Activated CD4-positive, alpha-beta T cell treated with anti-CD3 and anti-CD28 coated beads for 36 hours (primary cell): Measurements from ENCODE around the gene TRPM2. TPM values are rescaled to one million over a fixed set of nuclear protein-coding genes. Genes with fewer than 3 reads are reported as not detected.

Source experiments
- ATAC-seq: fragments of 200-7000 bp; cut with Tn5 transposase; one replicate; pipeline ENCODE4 v1.10.0; 2021; ENCODE audit warnings: mild to moderate bottlenecking, moderate library complexity
- CTCF ChIA-PET: fragments of 350-600 bp; sonication (Branson Sonifier 250); formaldehyde crosslinking; loops from one replicate; lab custom pipeline; 2021; ENCODE audit warnings: antibody characterized with exemption; lab: Charles Lee
- POLR2A ChIA-PET: fragments of 350-600 bp; sonication (Branson Sonifier 250); formaldehyde crosslinking; loops from one replicate; lab custom pipeline; 2021; ENCODE audit warnings: antibody characterized with exemption, inconsistent platforms; lab: Charles Lee
- DNase-seq: peaks from one replicate; pipeline ENCODE4 v3.0.0-alpha.2; 2020
- H3K27ac Mint-ChIP-seq: one replicate; pipeline ENCODE4 v1.8.0; 2021; ENCODE audit warnings: mixed read lengths
- H3K27me3 Mint-ChIP-seq: one replicate; pipeline ENCODE4 v1.8.0; 2021; ENCODE audit warnings: mixed read lengths
- H3K36me3 Mint-ChIP-seq: one replicate; pipeline ENCODE4 v1.8.0; 2021; ENCODE audit warnings: low read depth, mixed read lengths
- H3K4me1 Mint-ChIP-seq: one replicate; pipeline ENCODE4 v1.8.0; 2021; ENCODE audit warnings: mixed read lengths
- H3K4me3 Mint-ChIP-seq: one replicate; pipeline ENCODE4 v1.8.0; 2021; ENCODE audit warnings: mild to moderate bottlenecking, moderate library complexity, mixed read lengths
- H3K9me3 Mint-ChIP-seq: one replicate; pipeline ENCODE4 v1.8.0; 2021; ENCODE audit warnings: low read depth, mixed read lengths
- intact Hi-C, 2 experiments: fragments of 100-400 bp; cut with DNase I in 1 of 2; cut with micrococcal nuclease in 1 of 2; formaldehyde crosslinking; loops; one replicate each; pipeline versions ENCODE4 v1.14.2 to v1.15.1; 2022 to 2024; cut with DNase I, micrococcal nuclease
- total RNA-seq, 2 experiments: library from RNA; stranded (reverse); gene quantifications; one replicate each; pipeline ENCODE4 v1.2.3, GENCODE V29; 2021

Gene TRPM2
- total RNA-seq, 2 experiments from 2014 or later, result 1.5 to 1.7 TPM

DNA sequence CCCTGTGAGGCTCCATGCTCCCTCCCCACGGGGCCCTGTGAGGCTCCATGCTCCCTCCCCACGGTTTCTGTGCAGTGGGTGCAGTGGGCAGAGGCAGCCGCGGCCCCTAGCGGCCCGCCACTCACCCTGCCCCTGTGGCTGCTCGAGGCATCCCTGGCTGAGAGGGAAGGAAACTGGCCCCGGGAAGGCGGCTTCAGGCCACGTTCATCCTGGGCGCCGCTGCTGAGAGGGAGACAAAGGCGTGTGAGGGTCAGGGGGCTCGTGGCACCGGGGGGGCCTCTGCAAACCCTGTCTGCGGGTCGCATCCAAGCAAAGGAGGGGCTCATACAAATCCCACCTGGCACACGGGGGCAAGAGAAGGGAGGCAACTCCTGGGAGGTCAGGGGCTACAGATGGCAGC, 22.7 kb upstream of the TRPM2 start:
- H3K27me3 Mint-ChIP-seq, result no peaks in the 10 kb centered on the region
- POLR2A ChIA-PET, result interaction anchor here (1.2 kb wide), 1 partner anchor 23 kb away, joined by 3 read pairs; the partner anchor contains the start of gene TRPM2
- CTCF ChIA-PET, result no interaction called here

DNA sequence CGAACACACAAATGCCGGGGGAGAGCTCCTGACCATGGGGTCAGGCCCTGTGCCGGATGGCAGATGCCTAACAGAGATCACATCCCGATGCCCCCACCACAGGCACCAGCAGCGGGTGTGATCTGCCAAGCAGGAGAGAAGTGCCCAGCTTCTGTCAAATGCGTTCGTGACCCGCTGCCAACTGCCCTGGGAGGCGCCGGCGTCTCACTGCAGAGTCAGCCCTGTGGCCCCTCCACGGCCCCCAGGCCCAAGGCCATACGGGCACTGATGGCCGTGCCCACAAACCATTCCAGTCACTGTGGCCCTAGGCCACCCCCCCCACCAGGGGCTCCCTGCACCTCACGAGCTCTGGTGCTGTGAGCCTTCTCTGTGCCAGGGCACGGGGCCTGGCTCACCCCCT, 22.2 kb upstream of the TRPM2 start:
- Mint-ChIP-seq H3K4me3 (no peak overlapping the region), H3K4me1 (no peaks in the 10 kb centered on the region), H3K27ac (no peak overlapping the region), H3K36me3 (peaks cover 1% of the 10 kb centered on the region), H3K9me3 (no peaks in the 10 kb centered on the region), H3K27me3 (no peaks in the 10 kb centered on the region)
- ATAC-seq (no peak), DNase-seq (no peak)
- intact Hi-C loops, result loop anchor here in 1 of 2 experiments (10.0 kb wide), 1 partner anchor 1356 kb away; the partner anchor contains the start of gene PKNOX1
- ChIA-PET POLR2A (interaction anchor here (0.7 to 1.2 kb wide), 3 partner anchors 11 to 555 kb away, joined by 3 to 4 read pairs (median 3); partner anchors contain the start of gene TRPM2), CTCF (no interaction called here)

More for the DNA sequence above, 22.7 kb upstream of the TRPM2 start:
- intact Hi-C loops, result loop anchor here in 1 of 2 experiments (10.0 kb wide), 1 partner anchor 1356 kb away; the partner anchor contains the start of gene PKNOX1
- DNase-seq, result no peak
- Mint-ChIP-seq H3K4me1 (no peaks in the 10 kb centered on the region), H3K9me3 (no peaks in the 10 kb centered on the region), H3K27ac (no peak overlapping the region), H3K36me3 (no peaks in the 10 kb centered on the region), H3K4me3 (no peak overlapping the region)
- no peak for ATAC-seq

DNA sequence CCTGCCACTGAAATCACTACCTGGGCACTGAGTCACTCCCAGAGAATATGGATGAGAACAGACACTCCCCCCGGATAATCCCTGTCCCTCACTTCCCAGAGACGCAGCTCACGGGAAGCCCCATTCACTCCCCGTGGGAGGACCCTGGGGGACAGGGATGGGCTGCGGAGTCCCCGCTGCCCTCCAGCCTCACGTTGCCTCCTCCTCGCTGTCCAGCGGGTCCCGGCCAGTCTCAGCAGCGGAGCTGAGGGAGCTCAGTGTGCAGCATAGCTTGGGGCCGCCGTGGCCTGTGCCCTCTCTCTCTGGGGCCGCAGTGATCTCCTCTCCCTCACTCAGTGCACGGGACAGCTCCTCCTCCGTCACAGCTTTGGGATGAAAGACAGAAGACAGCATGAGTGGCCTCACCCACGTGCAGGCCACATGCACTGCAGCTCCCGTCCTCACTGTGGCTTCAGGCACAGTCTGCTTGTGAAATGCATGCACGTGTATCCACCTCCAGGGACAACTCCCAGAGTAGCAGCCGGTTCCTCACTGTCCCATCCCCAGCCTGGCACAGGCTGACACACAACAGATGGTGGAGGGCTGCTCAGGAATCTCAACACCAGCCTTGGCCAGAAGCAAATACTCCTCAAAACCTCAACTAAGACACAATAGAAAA, 21.6 kb upstream of the TRPM2 start:
- ChIA-PET CTCF (no interaction called here), POLR2A (interaction anchor here (0.7 to 1.2 kb wide), 3 partner anchors 12 to 554 kb away, joined by 3 to 4 read pairs (median 3); partner anchors contain the start of gene TRPM2)
- H3K36me3 Mint-ChIP-seq, result peaks cover 2% of the 10 kb centered on the region
- no peaks in the 10 kb centered on the region for H3K4me1 Mint-ChIP-seq
- no peaks in the 10 kb centered on the region for H3K9me3 Mint-ChIP-seq
- intact Hi-C loops, result loop anchor here in 1 of 2 experiments (10.0 kb wide), 1 partner anchor 1357 kb away; the partner anchor contains the start of gene PKNOX1
- DNase-seq (no peak), ATAC-seq (no peak)
- H3K27me3 Mint-ChIP-seq, result no peaks in the 10 kb centered on the region
- no peak overlapping the region for H3K4me3 Mint-ChIP-seq
- H3K27ac Mint-ChIP-seq, result no peak overlapping the region

DNA sequence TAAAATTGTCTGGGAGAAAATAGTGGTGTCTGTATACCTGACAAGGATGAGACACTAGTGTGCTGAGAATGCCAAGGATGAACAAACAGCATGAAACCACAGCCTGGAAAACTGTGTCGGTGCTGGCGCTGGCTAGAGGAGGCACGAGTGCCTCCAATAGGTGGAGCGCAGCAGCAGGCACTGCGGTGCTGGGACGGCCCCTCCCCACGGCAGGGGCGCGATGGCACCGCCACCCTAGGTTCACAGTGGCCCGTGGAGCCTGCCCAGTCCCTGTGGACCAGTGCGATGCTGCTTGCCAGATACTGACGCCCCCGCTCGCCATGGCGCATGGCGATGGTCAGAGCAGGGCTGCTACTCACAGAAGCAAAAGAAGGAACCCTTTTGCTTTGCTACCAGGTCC, 21.0 kb upstream of the TRPM2 start:
- DNase-seq, result no peak
- H3K27me3 Mint-ChIP-seq, result no peaks in the 10 kb centered on the region
- ChIA-PET CTCF (no interaction called here), POLR2A (no interaction called here)
- no peaks in the 10 kb centered on the region for H3K9me3 Mint-ChIP-seq
- peaks cover 2% of the 10 kb centered on the region for H3K36me3 Mint-ChIP-seq
- ATAC-seq, result no peak
- no peak overlapping the region for H3K4me3 Mint-ChIP-seq
- intact Hi-C loops, result loop anchor here in 1 of 2 experiments (10.0 kb wide), 1 partner anchor 1358 kb away; the partner anchor contains the start of gene PKNOX1
- no peak overlapping the region for H3K27ac Mint-ChIP-seq
- no peaks in the 10 kb centered on the region for H3K4me1 Mint-ChIP-seq

DNA sequence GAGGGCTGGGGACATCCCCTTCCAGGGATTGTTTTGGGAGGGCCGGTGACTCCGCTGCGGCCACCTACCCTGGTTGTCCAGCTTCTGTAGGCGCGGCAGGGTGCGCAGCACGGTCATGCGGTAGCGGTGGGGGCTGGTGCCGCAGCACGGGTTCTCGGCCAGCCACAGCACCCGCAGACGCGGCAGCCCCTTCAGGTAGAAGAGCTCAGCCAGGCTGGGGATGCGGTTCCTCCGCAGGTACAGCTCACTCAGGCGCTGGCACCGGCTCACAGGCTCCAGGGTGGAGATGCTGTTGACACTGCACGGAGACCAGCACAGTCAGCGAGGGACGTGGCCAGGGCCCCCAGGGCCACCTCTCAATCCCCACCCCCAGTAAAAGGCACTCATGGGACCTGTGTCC, 20.5 kb upstream of the TRPM2 start:
- DNase-seq (no peak), ATAC-seq (no peak)
- Mint-ChIP-seq H3K27me3 (no peaks in the 10 kb centered on the region), H3K4me3 (no peak overlapping the region), H3K27ac (no peak overlapping the region), H3K9me3 (no peaks in the 10 kb centered on the region), H3K36me3 (peaks cover 2% of the 10 kb centered on the region), H3K4me1 (peaks cover 3% of the 10 kb centered on the region)
- ChIA-PET POLR2A (no interaction called here), CTCF (interaction anchor here (0.7 kb wide), 1 partner anchor 457 kb away, joined by 3 read pairs; no protein-coding TSS in a partner anchor)
- intact Hi-C loops, result loop anchor here in 1 of 2 experiments (10.0 kb wide), 1 partner anchor 1358 kb away; the partner anchor contains the start of gene PKNOX1

DNA sequence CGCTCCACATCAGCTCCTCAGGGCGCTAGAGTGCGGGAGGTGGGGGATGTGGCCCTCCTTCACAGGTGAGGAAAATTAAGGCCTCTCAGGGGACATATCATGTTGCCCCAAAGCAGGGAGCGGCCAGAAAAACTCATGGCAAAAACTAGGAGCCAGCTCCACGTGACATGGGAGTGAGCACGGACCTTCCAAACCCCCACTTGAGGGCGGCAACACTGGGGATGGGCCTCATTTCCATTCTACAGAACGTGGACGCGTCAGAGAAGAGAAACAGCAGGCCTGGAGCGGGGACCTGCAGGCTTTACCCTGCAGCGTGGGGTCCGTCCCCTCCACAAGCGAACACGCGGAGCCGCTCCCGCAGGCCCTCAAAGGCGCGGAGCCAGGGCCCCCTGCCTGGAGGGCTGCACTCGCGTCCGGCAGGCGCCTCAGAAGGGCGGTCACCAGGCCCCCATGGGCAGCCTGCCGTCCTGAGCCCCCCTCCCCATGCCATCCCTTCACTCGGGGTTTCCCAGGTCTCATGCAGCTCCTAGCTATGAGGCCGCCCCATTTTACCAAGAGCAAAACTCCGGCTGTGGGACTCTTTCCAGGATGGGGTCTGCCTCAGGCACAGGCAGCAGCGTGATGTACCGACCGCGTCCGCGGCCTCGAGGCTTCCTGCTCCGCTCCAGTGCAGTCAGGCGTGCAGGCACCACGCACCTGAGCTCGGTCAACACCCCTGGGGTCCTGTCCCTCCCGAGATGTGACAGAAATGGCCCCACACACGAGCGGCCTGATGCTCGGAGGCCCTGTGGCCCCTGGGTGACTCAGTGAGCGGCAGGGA, 19.7 kb upstream of the TRPM2 start:
- CTCF ChIA-PET, result interaction anchor here (0.7 to 0.9 kb wide), 3 partner anchors 36 to 456 kb away, joined by 3 read pairs; no protein-coding TSS in a partner anchor
- peaks cover 2% of the 10 kb centered on the region for H3K36me3 Mint-ChIP-seq
- no peak overlapping the region for H3K4me3 Mint-ChIP-seq
- no peak for DNase-seq
- ATAC-seq, result no peak
- H3K9me3 Mint-ChIP-seq, result no peaks in the 10 kb centered on the region
- H3K27ac Mint-ChIP-seq, result no peak overlapping the region
- peaks cover 6% of the 10 kb centered on the region for H3K4me1 Mint-ChIP-seq
- POLR2A ChIA-PET, result no interaction called here
- no peaks in the 10 kb centered on the region for H3K27me3 Mint-ChIP-seq
- intact Hi-C loops, result loop anchor here in 1 of 2 experiments (10.0 kb wide), 1 partner anchor 1359 kb away; the partner anchor contains the start of gene PKNOX1

DNA sequence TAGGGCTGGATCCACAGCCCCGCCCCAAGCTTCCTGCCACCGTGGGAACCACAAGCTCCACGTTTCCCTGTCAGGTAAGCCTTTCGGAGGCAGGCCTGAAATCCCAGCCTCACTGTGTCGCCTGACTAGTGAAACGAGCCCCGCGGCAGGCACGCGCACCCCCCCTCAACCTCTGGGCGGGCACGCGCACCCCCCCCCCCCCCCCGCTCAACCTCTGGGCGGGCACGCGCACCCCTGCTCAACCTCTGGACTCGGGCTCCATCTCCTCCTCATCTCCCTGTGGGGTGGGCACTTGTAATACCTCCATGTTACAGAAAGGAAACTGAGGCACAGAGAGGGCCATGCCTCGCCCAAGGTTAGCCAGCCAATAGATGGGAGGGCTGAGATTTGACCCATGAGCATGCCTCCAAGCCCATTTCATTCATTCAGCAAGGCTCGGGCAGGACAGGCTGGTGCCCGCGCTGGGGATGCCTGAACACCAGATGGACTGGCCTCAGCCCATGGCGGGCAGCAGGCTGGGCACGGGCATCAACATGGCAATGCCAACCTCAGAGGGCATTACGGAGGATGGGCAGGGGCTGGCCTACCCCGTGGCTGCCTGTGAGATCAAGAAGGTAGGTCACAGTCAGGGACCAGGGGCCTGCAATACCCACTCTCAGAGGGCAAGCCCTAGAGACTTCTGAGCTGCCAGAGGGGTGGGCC, 18.9 kb upstream of the TRPM2 start:
- intact Hi-C loops, result loop anchor here (5.0 to 10.0 kb wide), 4 partner anchors 593 to 1893 kb away; partner anchors contain the start of genes LSS (in 1 of the 2) and PKNOX1 (in 1 of the 2)
- H3K4me1 Mint-ChIP-seq, result peaks cover 7% of the 10 kb centered on the region
- H3K9me3 Mint-ChIP-seq, result no peaks in the 10 kb centered on the region
- DNase-seq, result no peak
- no peak for ATAC-seq
- H3K36me3 Mint-ChIP-seq, result peaks cover 2% of the 10 kb centered on the region
- no peak overlapping the region for H3K4me3 Mint-ChIP-seq
- ChIA-PET POLR2A (no interaction called here), CTCF (interaction anchor here (0.9 kb wide), 1 partner anchor 80 kb away, joined by 3 read pairs; no protein-coding TSS in a partner anchor)
- H3K27ac Mint-ChIP-seq, result no peak overlapping the region
- H3K27me3 Mint-ChIP-seq, result no peaks in the 10 kb centered on the region

DNA sequence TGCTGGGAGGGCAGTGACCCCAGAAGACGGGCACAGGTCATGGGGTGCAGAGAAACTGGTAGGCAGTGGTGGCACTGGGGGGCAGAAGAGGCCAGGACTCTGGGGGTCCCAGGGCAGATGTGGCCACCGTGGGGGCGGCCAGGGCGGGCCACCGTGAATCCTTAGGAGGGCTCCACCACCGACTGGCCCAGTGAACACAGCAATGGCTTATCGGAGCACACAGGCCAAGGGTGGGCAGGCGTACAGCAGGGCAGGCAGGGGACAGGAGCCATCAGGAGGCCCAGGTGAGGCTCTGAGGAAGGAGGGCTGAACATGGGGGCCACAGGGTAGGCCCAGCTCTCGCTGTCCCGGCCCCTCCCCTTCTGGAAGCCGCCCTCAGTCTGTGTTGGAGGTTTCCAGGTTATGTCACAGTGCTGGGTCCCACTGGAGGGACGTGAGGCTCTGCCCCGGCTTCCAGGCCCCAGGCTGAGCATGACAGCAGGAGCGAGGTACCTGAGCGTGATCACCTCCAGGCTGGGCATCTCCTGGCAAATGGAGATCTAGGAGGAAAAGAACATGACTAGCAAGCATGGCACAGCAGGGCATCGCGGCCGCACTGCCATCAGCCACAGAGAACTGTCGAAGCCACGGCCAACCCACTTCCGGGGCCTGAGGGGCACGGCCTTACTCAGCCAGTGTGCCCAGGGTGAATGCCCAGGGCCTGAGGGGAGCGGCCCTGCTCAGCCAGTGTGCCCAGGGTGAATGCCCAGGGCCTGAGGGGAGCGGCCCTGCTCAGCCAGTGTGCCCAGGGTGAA, 18.0 kb upstream of the TRPM2 start:
- ChIA-PET CTCF (no interaction called here), POLR2A (no interaction called here)
- intact Hi-C loops, result loop anchor here (5.0 to 10.0 kb wide), 4 partner anchors 592 to 1892 kb away; partner anchors contain the start of genes LSS (in 1 of the 2) and PKNOX1 (in 1 of the 2)
- no peak for ATAC-seq
- no peak for DNase-seq
- Mint-ChIP-seq H3K4me3 (no peak overlapping the region), H3K4me1 (peaks cover 16% of the 10 kb centered on the region), H3K27ac (no peak overlapping the region), H3K9me3 (no peaks in the 10 kb centered on the region), H3K27me3 (no peaks in the 10 kb centered on the region), H3K36me3 (peaks cover 2% of the 10 kb centered on the region)

DNA sequence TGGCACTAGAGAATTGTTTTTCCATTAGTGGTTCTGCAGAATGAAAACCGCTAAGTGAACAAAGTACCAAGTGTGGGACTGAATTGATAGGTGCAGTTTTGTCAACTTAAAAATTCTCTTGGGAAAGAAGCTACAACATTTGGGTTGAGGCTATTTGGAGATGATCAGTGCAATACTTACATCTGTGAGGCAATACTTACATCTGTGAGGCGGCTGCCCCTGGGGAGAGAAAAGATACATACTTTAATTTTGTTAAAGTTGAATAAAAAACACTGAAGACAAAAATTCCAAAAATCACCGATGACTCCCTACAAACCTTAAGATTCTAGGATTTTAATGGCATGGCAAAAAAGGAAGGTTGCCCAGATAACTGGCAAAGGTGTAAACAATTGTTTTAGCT, 16.0 kb upstream of the TRPM2 start:
- CTCF ChIA-PET, result interaction anchor here (1.5 kb wide), 1 partner anchor 115 kb away, joined by 3 read pairs; no protein-coding TSS in a partner anchor
- POLR2A ChIA-PET, result no interaction called here
- no peaks in the 10 kb centered on the region for H3K9me3 Mint-ChIP-seq
- intact Hi-C loops, result loop anchor here (5.0 to 10.0 kb wide), 4 partner anchors 590 to 1890 kb away; partner anchors contain the start of genes LSS (in 1 of the 2) and PKNOX1 (in 1 of the 2)
- no peak for ATAC-seq
- H3K4me3 Mint-ChIP-seq, result no peak overlapping the region
- peaks cover 18% of the 10 kb centered on the region for H3K4me1 Mint-ChIP-seq
- no peak overlapping the region for H3K27ac Mint-ChIP-seq
- no peak for DNase-seq
- H3K36me3 Mint-ChIP-seq, result peaks cover 2% of the 10 kb centered on the region
- no peaks in the 10 kb centered on the region for H3K27me3 Mint-ChIP-seq
